WTC11 (cell line): ENCODE measurements around the gene F5. TPM values are rescaled to one million over a fixed set of nuclear protein-coding genes. Genes with fewer than 3 reads are reported as not detected.

Source experiments
- ATAC-seq: fragments of 200-7000 bp; cut with Tn5 transposase; 2 replicates; pipeline ENCODE4 v1.10.0; 2021; ENCODE audit warnings: mild to moderate bottlenecking, moderate library complexity
- CTCF ChIA-PET: fragments of 300-600 bp; sonication (Branson Sonifier 250); formaldehyde crosslinking; loops from one replicate; lab custom pipeline; 2021; ENCODE audit warnings: antibody characterized with exemption; lab: Charles Lee
- POLR2A ChIA-PET: fragments of 350-600 bp; sonication (Branson Sonifier 250); formaldehyde crosslinking; loops from one replicate; lab custom pipeline; 2021; ENCODE audit warnings: antibody characterized with exemption; lab: Charles Lee
- DNase-seq: peaks from one replicate; pipeline ENCODE4 v3.0.0; 2021; ENCODE audit warnings: low spot score
- H3K27ac Mint-ChIP-seq: 2 replicates; pipeline ENCODE4 v1.8.0; 2021; ENCODE audit warnings: mixed read lengths
- H3K27me3 Mint-ChIP-seq: 2 replicates; pipeline ENCODE4 v1.8.0; 2021; ENCODE audit warnings: low read depth, mild to moderate bottlenecking, moderate library complexity, mixed read lengths
- H3K36me3 Mint-ChIP-seq: 2 replicates; pipeline ENCODE4 v1.8.0; 2021; ENCODE audit warnings: mixed read lengths
- H3K4me1 Mint-ChIP-seq: 2 replicates; pipeline ENCODE4 v1.8.0; 2022; ENCODE audit warnings: mixed read lengths
- H3K4me3 Mint-ChIP-seq: 2 replicates; pipeline ENCODE4 v1.8.0; 2021; ENCODE audit warnings: mild to moderate bottlenecking, moderate library complexity, mixed read lengths
- H3K9me3 Mint-ChIP-seq: 2 replicates; pipeline ENCODE4 v1.8.0; 2021; ENCODE audit warnings: mixed read lengths
- ELF4 ChIP-seq: sonication (generic); formaldehyde crosslinking; IDR thresholded peaks from 2 replicates; pipeline ENCODE4 v1.8.1; 2022; ENCODE audit warnings: low read depth, mild to moderate bottlenecking, moderate library complexity, missing genetic modification reagents
- FOXP1 ChIP-seq: sonication (generic); formaldehyde crosslinking; IDR thresholded peaks from 2 replicates; pipeline ENCODE4 v1.8.0; 2022; ENCODE audit warnings: missing genetic modification reagents, mild to moderate bottlenecking, moderate library complexity, borderline replicate concordance
- HMGA2 ChIP-seq: fragments of 250-450 bp; sonication (Bioruptor Pico); IDR thresholded peaks from 2 replicates; pipeline ENCODE4 v1.4.0; 2021; ENCODE audit warnings: mild to moderate bottlenecking, moderate library complexity
- JAZF1 ChIP-seq: fragments of 250-450 bp; sonication (Bioruptor Pico); IDR thresholded peaks from 2 replicates; pipeline ENCODE4 v1.9.0; 2021; ENCODE audit warnings: moderate library complexity, mild to moderate bottlenecking, inconsistent platforms
- KAT7 ChIP-seq: sonication (generic); formaldehyde crosslinking; IDR thresholded peaks from 2 replicates; pipeline ENCODE4 v1.8.1; 2023; ENCODE audit warnings: missing genetic modification reagents, mild to moderate bottlenecking, borderline replicate concordance
- MYBL2 ChIP-seq: sonication (generic); formaldehyde crosslinking; IDR thresholded peaks from 2 replicates; pipeline ENCODE4 v1.8.1; 2023; ENCODE audit warnings: mild to moderate bottlenecking, moderate library complexity, missing genetic modification reagents
- NFATC4 ChIP-seq: fragments of 250-450 bp; sonication (Bioruptor Pico); IDR thresholded peaks from 2 replicates; pipeline ENCODE4 v1.9.0; 2021; ENCODE audit warnings: mild to moderate bottlenecking
- NR1H2 ChIP-seq: sonication (generic); formaldehyde crosslinking; IDR thresholded peaks from 2 replicates; pipeline ENCODE4 v1.9.0; 2021; ENCODE audit warnings: mild to moderate bottlenecking, moderate library complexity, missing genetic modification reagents
- SMAD3 ChIP-seq: sonication (generic); formaldehyde crosslinking; IDR thresholded peaks from 2 replicates; pipeline ENCODE4 v1.8.0; 2022; ENCODE audit warnings: missing genetic modification reagents, mild to moderate bottlenecking, borderline replicate concordance
- TEAD4 ChIP-seq: sonication (generic); formaldehyde crosslinking; IDR thresholded peaks from 2 replicates; pipeline ENCODE4 v1.8.0; 2022; ENCODE audit warnings: mild to moderate bottlenecking, missing genetic modification reagents
- TP53 ChIP-seq: sonication (generic); formaldehyde crosslinking; IDR thresholded peaks from 2 replicates; pipeline ENCODE4 v1.8.1; 2023; ENCODE audit warnings: mild to moderate bottlenecking, missing genetic modification reagents
- ZBTB43 ChIP-seq: sonication (generic); formaldehyde crosslinking; IDR thresholded peaks from 2 replicates; pipeline ENCODE4 v1.8.1; 2023; ENCODE audit warnings: mild to moderate bottlenecking, missing genetic modification reagents
- ZNF121 ChIP-seq: sonication (generic); formaldehyde crosslinking; IDR thresholded peaks from 2 replicates; pipeline ENCODE4 v1.8.0; 2023; ENCODE audit warnings: missing genetic modification reagents
- ZNF138 ChIP-seq: sonication (generic); formaldehyde crosslinking; conservative IDR thresholded peaks from 2 replicates; pipeline ENCODE4 v1.8.1; 2022; ENCODE audit warnings: mild to moderate bottlenecking, moderate library complexity, missing genetic modification reagents
- ZNF263 ChIP-seq: sonication (generic); formaldehyde crosslinking; IDR thresholded peaks from 2 replicates; pipeline ENCODE4 v1.8.1; 2022; ENCODE audit warnings: low read depth, mild to moderate bottlenecking, moderate library complexity, missing genetic modification reagents
- ZNF281 ChIP-seq: sonication (generic); formaldehyde crosslinking; IDR thresholded peaks from 2 replicates; pipeline ENCODE4 v1.8.0; 2023; ENCODE audit warnings: mild to moderate bottlenecking, missing genetic modification reagents
- ZNF396 ChIP-seq: fragments of 250-450 bp; sonication (Bioruptor Pico); IDR thresholded peaks from 2 replicates; pipeline ENCODE4 v1.8.0; 2021; ENCODE audit warnings: mild to moderate bottlenecking, moderate library complexity, borderline replicate concordance
- ZNF423 ChIP-seq: fragments of 250-450 bp; sonication (Bioruptor Pico); IDR thresholded peaks from 2 replicates; pipeline ENCODE4 v2.1.2; 2022; ENCODE audit warnings: mild to moderate bottlenecking, moderate library complexity
- total RNA-seq: library from RNA; stranded (reverse); gene quantifications from 3 replicates; pipeline ENCODE4 v1.2.3, GENCODE V29; 2021
- TF ChIP-seq, protein P1 (sequence below): sonication (generic); formaldehyde crosslinking; IDR thresholded peaks from 2 replicates; pipeline ENCODE4 v1.8.0; 2023; ENCODE audit warnings: missing genetic modification reagents, mild to moderate bottlenecking, borderline replicate concordance
- TF ChIP-seq, protein P2 (sequence below): sonication (generic); formaldehyde crosslinking; IDR thresholded peaks from 2 replicates; pipeline ENCODE4 v1.8.1; 2023; ENCODE audit warnings: mild to moderate bottlenecking, missing genetic modification reagents, moderate library complexity
- TF ChIP-seq, protein P3 (sequence below): sonication (generic); formaldehyde crosslinking; IDR thresholded peaks from 2 replicates; pipeline ENCODE4 v1.8.0; 2023; ENCODE audit warnings: missing genetic modification reagents

F5 gene
- total RNA-seq, 1 experiment from 2014 or later = 0.20 TPM

GRCh38 chr1:169526120-169526832, 60.0 kb downstream of the F5 start (continued):
- no peak for TF ChIP-seq ZBTB43
- no peak for TF ChIP-seq ELF4 (CRISPR knock-in tag)
- no peak for TF ChIP-seq JAZF1 (CRISPR knock-in tag)
- TF ChIP-seq SMAD3 (CRISPR knock-in tag) = no peak
- TF ChIP-seq ZNF396 = no peak

GRCh38 chr1:169525391-169525790, 60.9 kb downstream of the F5 start:
- ChIA-PET CTCF (no interaction called here), POLR2A (no interaction called here)
- Mint-ChIP-seq H3K4me3 (no peak overlapping the region), H3K27ac (no peak overlapping the region), H3K36me3 (no peaks in the 10 kb centered on the region), H3K4me1 (peaks cover 28% of the 10 kb centered on the region), H3K27me3 (no peaks in the 10 kb centered on the region), H3K9me3 (no peaks in the 10 kb centered on the region)
- DNase-seq = no peak
- ATAC-seq = no peak
- TF ChIP-seq, protein P1, sequence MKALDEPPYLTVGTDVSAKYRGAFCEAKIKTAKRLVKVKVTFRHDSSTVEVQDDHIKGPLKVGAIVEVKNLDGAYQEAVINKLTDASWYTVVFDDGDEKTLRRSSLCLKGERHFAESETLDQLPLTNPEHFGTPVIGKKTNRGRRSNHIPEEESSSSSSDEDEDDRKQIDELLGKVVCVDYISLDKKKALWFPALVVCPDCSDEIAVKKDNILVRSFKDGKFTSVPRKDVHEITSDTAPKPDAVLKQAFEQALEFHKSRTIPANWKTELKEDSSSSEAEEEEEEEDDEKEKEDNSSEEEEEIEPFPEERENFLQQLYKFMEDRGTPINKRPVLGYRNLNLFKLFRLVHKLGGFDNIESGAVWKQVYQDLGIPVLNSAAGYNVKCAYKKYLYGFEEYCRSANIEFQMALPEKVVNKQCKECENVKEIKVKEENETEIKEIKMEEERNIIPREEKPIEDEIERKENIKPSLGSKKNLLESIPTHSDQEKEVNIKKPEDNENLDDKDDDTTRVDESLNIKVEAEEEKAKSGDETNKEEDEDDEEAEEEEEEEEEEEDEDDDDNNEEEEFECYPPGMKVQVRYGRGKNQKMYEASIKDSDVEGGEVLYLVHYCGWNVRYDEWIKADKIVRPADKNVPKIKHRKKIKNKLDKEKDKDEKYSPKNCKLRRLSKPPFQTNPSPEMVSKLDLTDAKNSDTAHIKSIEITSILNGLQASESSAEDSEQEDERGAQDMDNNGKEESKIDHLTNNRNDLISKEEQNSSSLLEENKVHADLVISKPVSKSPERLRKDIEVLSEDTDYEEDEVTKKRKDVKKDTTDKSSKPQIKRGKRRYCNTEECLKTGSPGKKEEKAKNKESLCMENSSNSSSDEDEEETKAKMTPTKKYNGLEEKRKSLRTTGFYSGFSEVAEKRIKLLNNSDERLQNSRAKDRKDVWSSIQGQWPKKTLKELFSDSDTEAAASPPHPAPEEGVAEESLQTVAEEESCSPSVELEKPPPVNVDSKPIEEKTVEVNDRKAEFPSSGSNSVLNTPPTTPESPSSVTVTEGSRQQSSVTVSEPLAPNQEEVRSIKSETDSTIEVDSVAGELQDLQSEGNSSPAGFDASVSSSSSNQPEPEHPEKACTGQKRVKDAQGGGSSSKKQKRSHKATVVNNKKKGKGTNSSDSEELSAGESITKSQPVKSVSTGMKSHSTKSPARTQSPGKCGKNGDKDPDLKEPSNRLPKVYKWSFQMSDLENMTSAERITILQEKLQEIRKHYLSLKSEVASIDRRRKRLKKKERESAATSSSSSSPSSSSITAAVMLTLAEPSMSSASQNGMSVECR (CRISPR knock-in tag) = no peak
- TF ChIP-seq ZNF281 = no peak
- TF ChIP-seq ZNF263 (CRISPR knock-in tag) = no peak
- TF ChIP-seq MYBL2 (CRISPR knock-in tag) = no peak
- TF ChIP-seq, protein P2, sequence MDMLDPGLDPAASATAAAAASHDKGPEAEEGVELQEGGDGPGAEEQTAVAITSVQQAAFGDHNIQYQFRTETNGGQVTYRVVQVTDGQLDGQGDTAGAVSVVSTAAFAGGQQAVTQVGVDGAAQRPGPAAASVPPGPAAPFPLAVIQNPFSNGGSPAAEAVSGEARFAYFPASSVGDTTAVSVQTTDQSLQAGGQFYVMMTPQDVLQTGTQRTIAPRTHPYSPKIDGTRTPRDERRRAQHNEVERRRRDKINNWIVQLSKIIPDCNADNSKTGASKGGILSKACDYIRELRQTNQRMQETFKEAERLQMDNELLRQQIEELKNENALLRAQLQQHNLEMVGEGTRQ (CRISPR knock-in tag) = no peak
- TF ChIP-seq NFATC4 (CRISPR knock-in tag) = no peak
- no peak for TF ChIP-seq ZNF396
- TF ChIP-seq FOXP1 (CRISPR knock-in tag) = no peak
- no peak for TF ChIP-seq TEAD4 (CRISPR knock-in tag)
- no peak for TF ChIP-seq ZNF138 (CRISPR knock-in tag)
- TF ChIP-seq ZNF121 (CRISPR knock-in tag) = no peak
- TF ChIP-seq, protein P3, sequence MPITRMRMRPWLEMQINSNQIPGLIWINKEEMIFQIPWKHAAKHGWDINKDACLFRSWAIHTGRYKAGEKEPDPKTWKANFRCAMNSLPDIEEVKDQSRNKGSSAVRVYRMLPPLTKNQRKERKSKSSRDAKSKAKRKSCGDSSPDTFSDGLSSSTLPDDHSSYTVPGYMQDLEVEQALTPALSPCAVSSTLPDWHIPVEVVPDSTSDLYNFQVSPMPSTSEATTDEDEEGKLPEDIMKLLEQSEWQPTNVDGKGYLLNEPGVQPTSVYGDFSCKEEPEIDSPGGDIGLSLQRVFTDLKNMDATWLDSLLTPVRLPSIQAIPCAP (CRISPR knock-in tag) = no peak
- no peak for TF ChIP-seq HMGA2 (CRISPR knock-in tag)
- no peak for TF ChIP-seq ZNF423
- TF ChIP-seq KAT7 = no peak
- TF ChIP-seq SMAD3 (CRISPR knock-in tag) = no peak
- TF ChIP-seq NR1H2 (CRISPR knock-in tag) = no peak
- no peak for TF ChIP-seq ZBTB43
- no peak for TF ChIP-seq TP53 (CRISPR knock-in tag)
